ENCODE measurements around the gene NHLRC4.
A peak's percentile ranks its signal among the peaks of the same experiment; 100 is the strongest.

Gene NHLRC4

GRCh38 chr16:606656-607307, 40.0 kb downstream of the NHLRC4 start:
- DNase-seq = no peak

GRCh38 chr16:608019-608418, 41.2 kb downstream of the NHLRC4 start:
- DNase-seq = no peak

- no peak for DNase-seq
Measured at GRCh38 chr16:609316-609715, 42.5 kb downstream of the NHLRC4 start.

GRCh38 chr16:609984-610383, 43.2 kb downstream of the NHLRC4 start:
- no peak for DNase-seq

- DNase-seq = peak; percentile 68
Measured at GRCh38 chr16:610513-611381, 43.9 kb downstream of the NHLRC4 start.

GRCh38 chr16:615122-615521, 48.3 kb downstream of the NHLRC4 start:
- no peak for DNase-seq

- DNase-seq = no peak
Measured at GRCh38 chr16:616733-617586, 50.2 kb downstream of the NHLRC4 start.

GRCh38 chr16:617855-618254, 51.0 kb downstream of the NHLRC4 start:
- DNase-seq = no peak

All from suppressor macrophage treated with lipopolysaccharide for 4 hours (primary cell).